Colonic mucosa (tissue), 4 donors: ENCODE data around the gene IP6K3. TPM values are rescaled to one million over a fixed set of nuclear protein-coding genes. Genes with fewer than 3 reads are reported as not detected.

Source experiments
- DNase-seq: peaks from one replicate; pipeline ENCODE4 v3.0.0-alpha.2; 2020
- H3K27ac ChIP-seq: fragments of 200-600 bp; one replicate; pipeline ENCODE4 v1.8.0; 2021
- H3K27me3 ChIP-seq: fragments of 200-600 bp; one replicate; pipeline ENCODE4 v1.8.0; 2021
- H3K36me3 ChIP-seq: fragments of 200-600 bp; one replicate; pipeline ENCODE4 v1.8.0; 2021
- H3K4me1 ChIP-seq: fragments of 200-600 bp; one replicate; pipeline ENCODE4 v1.8.0; 2021; ENCODE audit warnings: mild to moderate bottlenecking
- H3K4me3 ChIP-seq: fragments of 200-600 bp; one replicate; pipeline ENCODE4 v1.8.0; 2021
- H3K9ac ChIP-seq, 2 donors: one replicate each; pipeline ENCODE4 v1.7.0; 2013; ENCODE audit warnings: control low read depth in 2 of 2, low read depth in 2 of 2, low read length in 2 of 2
- H3K9me3 ChIP-seq: fragments of 200-600 bp; one replicate; pipeline ENCODE4 v1.8.0; 2021
- intact Hi-C: fragments of 100-400 bp; cut with DNase I; formaldehyde crosslinking; loops from one replicate; pipeline ENCODE4 v1.14.1; 2022
- total RNA-seq, 2 donors: library from RNA; stranded (reverse); fragmentation: NEBNext Ultra II Directional in 1 of 2; extraction: Animal tissue kit (Norgen Biotek cat#: 25700) in 1 of 2; gene quantifications; one replicate each; pipeline ENCODE4 v1.2.1, GENCODE V29; 2021
- TF ChIP-seq, protein P1 (sequence below): fragments of 200-600 bp; IDR thresholded peaks from one replicate; pipeline ENCODE4 v1.8.0; 2022; ENCODE audit warnings: antibody characterized with exemption, mild to moderate bottlenecking
- donor health status: healthy.
- donor health status: DM: no; HTN: no; CAD: no.
- donor health status: DM: no; HTN: no; CAD: no.

Gene IP6K3
- total RNA-seq, 2 donors from 2014 or later, result 0.17 to 0.29 TPM

DNA sequence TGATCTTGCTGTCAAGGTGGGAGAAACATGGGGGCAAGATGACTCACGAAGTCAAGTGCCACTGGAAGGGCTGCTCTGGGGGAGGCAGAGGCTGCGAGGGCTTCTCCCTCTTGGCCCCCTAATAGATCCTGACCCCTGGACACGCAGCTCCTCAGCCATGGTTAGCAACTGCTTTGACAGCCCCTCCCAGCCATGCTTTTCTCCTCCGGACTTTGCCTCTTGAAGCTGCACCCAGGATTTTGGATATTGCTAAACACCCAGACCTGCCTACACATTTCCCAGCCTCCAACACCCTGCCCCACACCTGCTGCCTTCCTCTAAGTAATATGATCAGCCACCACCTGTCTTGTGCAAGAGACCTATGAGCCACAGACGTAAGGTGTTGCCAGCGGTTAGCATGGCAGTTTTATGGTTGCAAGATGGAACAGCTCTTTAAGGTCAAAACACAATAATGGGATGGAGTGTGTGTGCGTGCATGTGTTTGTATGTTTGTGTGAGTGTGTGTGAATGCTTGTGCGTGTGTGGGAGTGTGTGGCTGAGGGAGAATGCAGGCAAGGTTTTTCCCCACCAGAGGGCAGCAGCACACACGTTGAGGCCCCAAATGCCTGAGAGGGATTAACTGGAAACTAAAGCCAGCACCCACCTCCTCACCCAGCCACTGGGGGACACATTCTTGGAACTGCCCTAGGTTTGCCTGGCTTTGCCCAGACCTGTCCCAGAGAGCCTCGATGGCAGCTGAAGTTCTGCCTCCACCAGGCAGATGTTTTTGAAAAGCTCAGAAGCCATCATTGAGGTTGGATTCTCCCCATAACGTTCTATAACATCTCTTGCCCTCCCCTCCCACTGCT is 2.5 kb downstream of the IP6K3 start:
- H3K36me3 ChIP-seq, result no peaks in the 10 kb centered on the region
- H3K9ac ChIP-seq, result peak overlapping the region in 1 of 2 donors; percentile 35
- H3K4me3 ChIP-seq, result no peak overlapping the region
- intact Hi-C loops, result no loop called here
- peak overlapping the region; percentile 44 for H3K27ac ChIP-seq
- H3K27me3 ChIP-seq, result no peaks in the 10 kb centered on the region
- DNase-seq, result peak; percentile 85
- H3K9me3 ChIP-seq, result no peaks in the 10 kb centered on the region
- H3K4me1 ChIP-seq, result peaks cover 17% of the 10 kb centered on the region
- TF ChIP-seq, protein P1, sequence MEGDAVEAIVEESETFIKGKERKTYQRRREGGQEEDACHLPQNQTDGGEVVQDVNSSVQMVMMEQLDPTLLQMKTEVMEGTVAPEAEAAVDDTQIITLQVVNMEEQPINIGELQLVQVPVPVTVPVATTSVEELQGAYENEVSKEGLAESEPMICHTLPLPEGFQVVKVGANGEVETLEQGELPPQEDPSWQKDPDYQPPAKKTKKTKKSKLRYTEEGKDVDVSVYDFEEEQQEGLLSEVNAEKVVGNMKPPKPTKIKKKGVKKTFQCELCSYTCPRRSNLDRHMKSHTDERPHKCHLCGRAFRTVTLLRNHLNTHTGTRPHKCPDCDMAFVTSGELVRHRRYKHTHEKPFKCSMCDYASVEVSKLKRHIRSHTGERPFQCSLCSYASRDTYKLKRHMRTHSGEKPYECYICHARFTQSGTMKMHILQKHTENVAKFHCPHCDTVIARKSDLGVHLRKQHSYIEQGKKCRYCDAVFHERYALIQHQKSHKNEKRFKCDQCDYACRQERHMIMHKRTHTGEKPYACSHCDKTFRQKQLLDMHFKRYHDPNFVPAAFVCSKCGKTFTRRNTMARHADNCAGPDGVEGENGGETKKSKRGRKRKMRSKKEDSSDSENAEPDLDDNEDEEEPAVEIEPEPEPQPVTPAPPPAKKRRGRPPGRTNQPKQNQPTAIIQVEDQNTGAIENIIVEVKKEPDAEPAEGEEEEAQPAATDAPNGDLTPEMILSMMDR, result peak; percentile 85

GRCh38 chr6:33742837-33743236 is 3.9 kb downstream of the IP6K3 start:
- DNase-seq, result no peak
- intact Hi-C loops, result loop anchor here (2.0 kb wide), 1 partner anchor 30 kb away; no protein-coding TSS in a partner anchor
- H3K27ac ChIP-seq, result no peak overlapping the region
- no peaks in the 10 kb centered on the region for H3K36me3 ChIP-seq
- no peaks in the 10 kb centered on the region for H3K9me3 ChIP-seq
- TF ChIP-seq, protein P1, result no peak
- H3K27me3 ChIP-seq, result no peaks in the 10 kb centered on the region
- H3K4me3 ChIP-seq, result no peak overlapping the region
- H3K4me1 ChIP-seq, result peaks cover 21% of the 10 kb centered on the region
- H3K9ac ChIP-seq, result no peak overlapping the region

DNA sequence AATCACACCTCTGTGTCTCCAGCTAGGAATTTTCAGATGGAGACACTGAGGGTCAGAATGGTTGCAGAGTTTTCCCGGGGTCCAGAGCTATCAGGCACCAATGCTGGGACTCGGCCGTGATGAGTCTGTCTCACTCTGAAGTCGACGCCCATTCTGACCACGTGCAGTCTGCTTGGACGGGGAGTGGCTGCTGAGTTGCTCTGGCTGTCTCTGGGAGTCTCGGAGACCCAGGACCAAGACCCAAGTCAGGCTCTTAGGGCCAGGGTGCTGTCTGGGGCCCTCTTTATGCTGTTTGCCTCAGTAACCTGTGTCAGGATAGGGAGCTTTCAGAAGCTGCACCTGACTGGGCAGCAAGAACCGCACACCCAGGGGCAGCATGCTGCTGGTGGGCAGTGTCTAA is 4.6 kb downstream of the IP6K3 start:
- TF ChIP-seq, protein P1, result no peak
- intact Hi-C loops, result loop anchor here (2.0 kb wide), 1 partner anchor 29 kb away; no protein-coding TSS in a partner anchor
- Histone ChIP-seq H3K4me3 (no peak overlapping the region), H3K4me1 (peaks cover 21% of the 10 kb centered on the region), H3K27me3 (no peaks in the 10 kb centered on the region), H3K9ac (no peak overlapping the region), H3K9me3 (no peaks in the 10 kb centered on the region), H3K36me3 (no peaks in the 10 kb centered on the region), H3K27ac (no peak overlapping the region)
- no peak for DNase-seq

- DNase-seq, result no peak
- Histone ChIP-seq H3K4me3 (no peak overlapping the region), H3K27ac (no peak overlapping the region), H3K9ac (no peak overlapping the region), H3K9me3 (no peaks in the 10 kb centered on the region), H3K36me3 (no peaks in the 10 kb centered on the region), H3K27me3 (no peaks in the 10 kb centered on the region), H3K4me1 (peaks cover 20% of the 10 kb centered on the region)
- TF ChIP-seq, protein P1, result no peak
- intact Hi-C loops, result no loop called here
Observed at GRCh38 chr6:33740794-33741193, 5.9 kb downstream of the IP6K3 start.

DNA sequence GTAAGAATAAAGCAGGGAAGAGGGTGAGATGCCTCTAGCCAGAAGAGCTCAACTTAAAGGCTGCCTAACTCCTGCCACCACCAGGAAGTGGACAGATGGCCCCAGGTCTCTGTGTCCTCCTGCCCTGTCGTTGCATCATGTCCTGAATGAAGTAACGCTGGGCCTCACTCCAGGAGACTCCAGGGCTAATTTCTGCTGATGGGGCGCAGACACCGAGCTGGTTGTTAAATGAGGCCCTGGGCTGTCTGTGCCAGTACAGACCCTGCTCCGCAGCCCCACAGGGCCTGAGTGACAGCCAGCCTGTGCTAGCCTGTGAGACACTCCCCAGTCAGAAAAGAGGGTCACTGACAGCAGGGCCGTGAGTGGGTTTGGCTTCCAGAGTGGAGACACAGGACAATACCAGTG is 6.5 kb downstream of the IP6K3 start:
- H3K27ac ChIP-seq, result no peak overlapping the region
- H3K4me1 ChIP-seq, result peaks cover 14% of the 10 kb centered on the region
- no peak overlapping the region for H3K9ac ChIP-seq
- H3K4me3 ChIP-seq, result no peak overlapping the region
- H3K36me3 ChIP-seq, result no peaks in the 10 kb centered on the region
- TF ChIP-seq, protein P1, result no peak
- intact Hi-C loops, result no loop called here
- H3K9me3 ChIP-seq, result no peaks in the 10 kb centered on the region
- H3K27me3 ChIP-seq, result no peaks in the 10 kb centered on the region
- DNase-seq, result no peak
